Measurements from ENCODE around the gene TIMM44. TPM values are rescaled to one million over a fixed set of nuclear protein-coding genes. Genes with fewer than 3 reads are reported as not detected.

TIMM44 gene
- total RNA-seq, 1 donor from 2014 or later, result 92.5 TPM

DNA sequence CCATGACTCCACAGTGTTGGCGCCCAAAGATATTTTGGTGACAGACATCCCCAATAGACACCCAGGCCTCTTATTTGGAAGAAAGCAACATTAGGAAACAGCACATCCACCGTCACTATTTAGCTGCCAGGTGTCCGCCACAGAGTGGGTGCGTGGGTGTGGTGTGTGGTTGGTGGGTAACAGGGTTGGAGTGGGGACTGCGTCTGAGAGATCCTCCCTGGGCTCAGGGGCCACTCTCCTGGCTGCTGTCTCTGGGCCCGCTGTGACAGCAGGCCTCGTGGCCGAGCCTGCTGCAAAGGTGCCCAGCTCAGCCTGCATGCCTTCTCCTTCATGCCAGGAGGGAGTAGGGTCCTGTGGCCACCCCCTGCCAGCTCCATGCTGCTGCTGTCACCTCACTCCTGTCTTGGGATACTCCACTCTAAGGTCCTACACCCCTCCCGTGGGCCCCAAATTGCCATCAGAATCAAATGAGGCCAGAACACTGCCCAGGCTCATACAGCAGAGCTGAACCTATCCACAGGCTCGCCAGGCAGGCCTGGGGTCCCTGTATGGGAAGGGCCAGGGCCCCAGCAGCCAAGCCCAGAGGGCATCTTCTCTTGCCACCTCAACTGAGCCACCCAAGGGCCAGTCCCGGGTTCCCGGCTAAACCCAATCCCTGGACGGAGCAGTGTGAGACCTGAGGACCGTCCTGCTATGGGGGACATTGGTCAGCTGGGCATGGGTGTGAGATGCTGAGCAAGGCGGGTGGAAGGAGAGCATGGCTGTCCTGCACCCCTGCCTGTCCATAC lies 24.7 kb upstream of the TIMM44 start:
- TF ChIP-seq, protein P1, sequence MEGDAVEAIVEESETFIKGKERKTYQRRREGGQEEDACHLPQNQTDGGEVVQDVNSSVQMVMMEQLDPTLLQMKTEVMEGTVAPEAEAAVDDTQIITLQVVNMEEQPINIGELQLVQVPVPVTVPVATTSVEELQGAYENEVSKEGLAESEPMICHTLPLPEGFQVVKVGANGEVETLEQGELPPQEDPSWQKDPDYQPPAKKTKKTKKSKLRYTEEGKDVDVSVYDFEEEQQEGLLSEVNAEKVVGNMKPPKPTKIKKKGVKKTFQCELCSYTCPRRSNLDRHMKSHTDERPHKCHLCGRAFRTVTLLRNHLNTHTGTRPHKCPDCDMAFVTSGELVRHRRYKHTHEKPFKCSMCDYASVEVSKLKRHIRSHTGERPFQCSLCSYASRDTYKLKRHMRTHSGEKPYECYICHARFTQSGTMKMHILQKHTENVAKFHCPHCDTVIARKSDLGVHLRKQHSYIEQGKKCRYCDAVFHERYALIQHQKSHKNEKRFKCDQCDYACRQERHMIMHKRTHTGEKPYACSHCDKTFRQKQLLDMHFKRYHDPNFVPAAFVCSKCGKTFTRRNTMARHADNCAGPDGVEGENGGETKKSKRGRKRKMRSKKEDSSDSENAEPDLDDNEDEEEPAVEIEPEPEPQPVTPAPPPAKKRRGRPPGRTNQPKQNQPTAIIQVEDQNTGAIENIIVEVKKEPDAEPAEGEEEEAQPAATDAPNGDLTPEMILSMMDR (IDR thresholded peaks at IDR 0.05), result no peak
- no peak for ATAC-seq (ENCODE audit: low read depth)
- ChIA-PET POLR2A (interaction anchor here (1.7 kb wide), 1 partner anchor 24 kb away, joined by 4 read pairs; the partner anchor contains the start of gene TIMM44), CTCF (no interaction called here)
- DNase-seq, result no peak
- Mint-ChIP-seq H3K27ac (no peak overlapping the region), H3K4me3 (no peak overlapping the region), H3K27me3 (no peaks in the 10 kb centered on the region), H3K4me1 (peaks cover 1% of the 10 kb centered on the region), H3K9me3 (no peaks in the 10 kb centered on the region), H3K36me3 (ENCODE audit: low read depth) (peaks cover 70% of the 10 kb centered on the region)
- intact Hi-C loops (cut with micrococcal nuclease), result no loop called here

DNA sequence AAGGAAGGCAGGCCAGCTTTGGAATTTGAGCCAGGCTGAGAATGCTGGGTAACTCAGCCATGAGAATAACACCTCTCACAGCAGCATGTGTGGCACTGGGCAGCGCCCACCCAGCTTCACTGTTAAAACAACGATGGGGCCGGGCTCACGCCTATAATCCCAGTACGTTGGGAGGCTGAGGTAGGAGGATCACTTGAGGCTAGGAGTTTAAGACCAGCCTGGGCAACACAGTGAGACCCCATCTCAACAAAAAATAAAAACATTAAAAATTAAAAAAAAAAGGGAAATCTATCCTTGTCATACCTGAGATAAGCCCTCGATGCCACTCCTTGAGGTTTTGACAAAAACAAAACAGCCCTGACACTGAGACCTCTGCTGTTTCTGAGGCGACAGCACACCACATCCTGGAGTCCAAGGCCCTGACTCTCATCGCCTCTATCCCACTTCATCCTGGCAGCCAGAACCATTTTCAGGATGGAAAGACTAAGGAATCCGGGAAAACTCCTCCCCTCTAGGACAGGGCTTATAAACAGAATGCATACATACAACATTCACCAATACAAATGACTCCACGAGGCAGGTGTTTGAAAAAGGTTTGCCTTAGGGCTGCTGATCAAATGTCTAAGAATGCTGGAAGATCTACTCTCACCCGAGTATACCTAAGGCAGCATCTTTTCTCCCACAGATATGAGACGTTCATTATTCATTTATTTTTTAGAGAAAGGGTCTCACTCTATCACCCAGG lies 22.6 kb upstream of the TIMM44 start:
- no peak overlapping the region for H3K4me3 Mint-ChIP-seq
- ChIA-PET POLR2A (no interaction called here), CTCF (interaction anchor here (1.0 kb wide), 1 partner anchor 22 kb away, joined by 3 read pairs; no protein-coding TSS in a partner anchor)
- ATAC-seq (ENCODE audit: low read depth) (no peak), DNase-seq (no peak)
- H3K27me3 Mint-ChIP-seq, result no peaks in the 10 kb centered on the region
- intact Hi-C loops (cut with micrococcal nuclease), result no loop called here
- H3K27ac Mint-ChIP-seq, result no peak overlapping the region
- peaks cover 81% of the 10 kb centered on the region for H3K36me3 Mint-ChIP-seq (ENCODE audit: low read depth)
- peaks cover 1% of the 10 kb centered on the region for H3K4me1 Mint-ChIP-seq
- TF ChIP-seq, protein P1 (IDR thresholded peaks at IDR 0.05), result no peak
- no peaks in the 10 kb centered on the region for H3K9me3 Mint-ChIP-seq

DNA sequence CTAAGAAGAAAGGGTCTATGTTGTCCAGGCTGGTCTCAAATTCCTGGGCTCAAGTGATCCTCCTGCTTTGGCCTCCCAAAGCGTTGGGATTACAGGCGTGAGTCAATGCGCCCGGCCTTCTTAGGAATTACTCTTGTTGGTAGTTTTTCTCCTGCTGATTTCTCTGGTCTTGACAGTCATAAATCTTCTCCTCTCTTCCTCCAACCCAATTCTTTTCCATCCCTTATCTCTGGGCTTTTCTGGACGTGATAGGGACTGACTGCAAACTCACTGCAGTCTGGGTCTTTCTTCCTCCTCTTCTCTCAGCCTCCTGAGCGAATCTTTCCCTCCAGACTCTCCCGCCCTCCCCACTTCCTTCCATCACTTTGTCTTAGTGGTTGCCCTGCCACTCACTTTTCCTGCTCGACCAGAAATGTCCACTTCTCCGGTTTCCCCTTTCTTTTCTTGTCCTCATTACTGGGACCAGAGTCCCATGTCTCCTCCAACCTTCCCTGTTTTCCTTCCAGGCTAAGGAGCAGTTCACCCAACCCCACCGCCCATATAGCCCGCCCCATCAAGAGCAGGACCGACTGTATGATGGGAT lies 21.9 kb upstream of the TIMM44 start:
- DNase-seq (no peak), ATAC-seq (ENCODE audit: low read depth) (no peak)
- H3K27me3 Mint-ChIP-seq, result no peaks in the 10 kb centered on the region
- CTCF ChIA-PET, result no interaction called here
- POLR2A ChIA-PET, result no interaction called here
- no peaks in the 10 kb centered on the region for H3K4me1 Mint-ChIP-seq
- no peak overlapping the region for H3K4me3 Mint-ChIP-seq
- H3K9me3 Mint-ChIP-seq, result no peaks in the 10 kb centered on the region
- H3K36me3 Mint-ChIP-seq (ENCODE audit: low read depth), result peaks cover 77% of the 10 kb centered on the region
- TF ChIP-seq, protein P1 (IDR thresholded peaks at IDR 0.05), result no peak
- H3K27ac Mint-ChIP-seq, result no peak overlapping the region
- intact Hi-C loops (cut with micrococcal nuclease), result no loop called here

DNA sequence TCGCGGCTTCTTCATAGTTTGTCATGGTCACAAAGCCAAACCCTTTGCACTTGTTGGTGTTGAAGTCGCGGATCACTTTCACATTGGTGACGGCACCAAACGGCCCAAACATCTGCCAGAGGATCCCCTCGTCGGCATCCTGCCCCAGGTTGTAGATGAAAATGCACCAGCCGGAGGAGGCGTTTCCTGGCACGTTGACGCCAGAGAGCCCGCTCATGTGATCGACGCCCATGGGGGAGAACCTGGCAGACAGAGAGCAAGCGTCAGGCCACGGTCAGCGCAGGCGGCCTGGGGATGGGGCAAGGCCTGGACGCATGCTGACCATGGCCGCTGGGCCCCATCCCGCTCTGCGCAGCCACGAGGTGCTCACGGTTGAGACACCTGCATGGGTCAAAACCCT lies 20.1 kb upstream of the TIMM44 start:
- Mint-ChIP-seq H3K27ac (no peak overlapping the region), H3K4me1 (no peaks in the 10 kb centered on the region)
- POLR2A ChIA-PET, result no interaction called here

More for the DNA sequence above, 20.1 kb upstream of the TIMM44 start:
- intact Hi-C loops (cut with micrococcal nuclease), result no loop called here
- TF ChIP-seq, protein P1 (IDR thresholded peaks at IDR 0.05), result no peak
- H3K27me3 Mint-ChIP-seq, result no peaks in the 10 kb centered on the region
- no peaks in the 10 kb centered on the region for H3K9me3 Mint-ChIP-seq
- DNase-seq (no peak), ATAC-seq (ENCODE audit: low read depth) (no peak)
- CTCF ChIA-PET, result no interaction called here
- H3K4me3 Mint-ChIP-seq, result no peak overlapping the region
- peaks cover 74% of the 10 kb centered on the region for H3K36me3 Mint-ChIP-seq (ENCODE audit: low read depth)
